SHP77 (cell line): ENCODE results near the gene GAN.
A peak's percentile ranks its signal among the peaks of the same experiment; 100 is the strongest.
"Not testable (repeated sequence)": the region's sequence is repeated elsewhere in the genome, so short reads cannot be mapped to it uniquely, and the experiment has no call there.

Experiments
- DNase-seq, 2 experiments: peaks; one replicate each; lab custom pipeline; 2025; lab: John Stamatoyannopoulos, UW

GAN gene

DNA sequence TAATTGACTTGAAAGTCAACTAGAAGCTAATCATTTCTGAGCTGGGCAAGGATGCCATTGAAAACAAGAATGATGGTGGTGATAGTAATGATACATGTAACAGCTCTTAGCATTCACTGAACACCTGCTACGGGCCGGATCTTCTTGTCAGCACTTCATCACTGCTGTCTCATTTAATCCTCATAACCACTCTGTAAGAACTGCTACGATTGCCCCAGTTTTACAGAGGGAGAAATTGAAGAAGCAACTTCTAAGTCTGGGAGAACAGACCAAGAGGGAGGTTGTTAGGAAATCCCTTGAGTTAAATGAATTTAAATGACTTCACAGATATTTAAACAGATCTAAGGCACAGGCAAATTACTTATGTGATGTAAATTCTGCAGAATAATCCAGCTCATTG lies 7.0 kb upstream of the GAN start:
- no peak for DNase-seq

GRCh38 chr16:81310045-81310644 lies 4.6 kb upstream of the GAN start:
- DNase-seq: no peak

- DNase-seq: no peak
Observed at GRCh38 chr16:81311762-81312161, 3.0 kb upstream of the GAN start.

GRCh38 chr16:81313701-81314602 lies 810 bp upstream of the GAN start:
- peak in 1 of 2 experiments; percentile 15 for DNase-seq

- DNase-seq: peak in 1 of 2 experiments; percentile 43
Observed at GRCh38 chr16:81315271-81316175, 761 bp downstream of the GAN start.

DNA sequence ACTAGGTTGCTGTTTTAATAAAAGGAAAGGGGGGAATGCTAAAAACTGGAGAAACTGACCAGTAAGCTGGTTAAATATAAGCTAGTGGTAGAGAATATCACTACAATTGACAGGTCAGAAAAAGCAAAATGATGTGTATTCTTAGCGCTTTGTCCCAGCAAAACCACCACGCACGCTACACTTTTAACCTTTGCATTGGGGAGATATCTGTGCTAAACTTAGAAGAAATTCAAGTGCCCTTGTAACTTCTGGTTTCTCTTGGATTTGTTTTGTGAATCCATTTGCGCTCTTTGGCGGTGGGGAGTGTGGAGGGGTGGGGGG lies 1.4 kb downstream of the GAN start:
- no peak for DNase-seq

GRCh38 chr16:81318711-81319110 lies 3.9 kb downstream of the GAN start:
- no peak for DNase-seq

DNA sequence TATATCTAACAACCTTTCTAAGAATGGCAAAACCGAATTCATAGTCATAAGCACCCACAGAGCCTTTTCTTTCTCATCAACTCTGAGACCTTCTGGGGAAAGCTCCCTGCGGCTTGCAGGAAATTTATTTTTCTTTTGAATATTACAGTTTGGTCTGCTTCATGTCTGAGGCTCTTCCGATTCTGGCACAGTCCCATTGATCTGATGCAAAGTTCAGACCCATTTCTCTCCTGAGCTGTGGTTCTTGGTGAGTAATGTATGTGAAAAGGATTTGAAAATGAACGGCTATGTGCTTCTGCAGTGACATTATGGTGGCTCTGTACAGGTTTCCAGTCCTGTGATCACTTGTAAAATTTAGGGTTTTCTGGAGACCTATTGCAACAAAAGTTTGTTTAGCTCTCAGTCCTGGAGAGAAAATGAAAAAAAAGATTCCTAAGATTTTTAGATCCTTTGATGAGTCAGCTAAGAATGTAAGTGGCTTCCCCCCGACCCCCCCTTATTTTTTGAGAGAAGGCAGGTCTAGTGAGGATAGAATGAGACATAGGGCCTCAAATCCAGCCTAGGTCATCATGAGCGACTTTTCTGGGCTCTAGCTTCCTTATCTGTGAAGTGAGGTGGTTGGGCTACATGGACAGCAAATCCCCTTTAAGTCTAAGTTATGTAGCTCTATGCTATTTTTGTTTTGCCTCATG lies 4.6 kb downstream of the GAN start:
- DNase-seq: no peak

DNA sequence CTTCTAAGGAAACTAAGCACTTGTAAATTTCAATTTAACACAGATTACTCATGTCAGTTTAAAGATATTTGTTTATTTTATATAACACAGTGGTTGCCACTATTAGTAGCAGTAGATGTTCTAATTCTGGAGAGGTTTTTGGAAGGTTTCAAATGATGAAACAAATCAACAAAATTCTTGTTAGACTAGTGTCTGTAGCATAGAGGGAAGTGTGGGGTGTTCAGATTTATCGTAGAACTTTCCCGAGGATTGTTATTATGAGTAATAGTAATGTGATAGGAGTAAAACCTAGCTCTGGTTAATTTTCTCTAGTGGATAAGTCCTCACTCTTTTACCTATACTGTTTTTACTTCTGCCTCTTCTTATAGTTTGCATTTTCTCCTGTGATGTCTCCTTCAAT lies 6.3 kb downstream of the GAN start:
- DNase-seq: no peak

DNA sequence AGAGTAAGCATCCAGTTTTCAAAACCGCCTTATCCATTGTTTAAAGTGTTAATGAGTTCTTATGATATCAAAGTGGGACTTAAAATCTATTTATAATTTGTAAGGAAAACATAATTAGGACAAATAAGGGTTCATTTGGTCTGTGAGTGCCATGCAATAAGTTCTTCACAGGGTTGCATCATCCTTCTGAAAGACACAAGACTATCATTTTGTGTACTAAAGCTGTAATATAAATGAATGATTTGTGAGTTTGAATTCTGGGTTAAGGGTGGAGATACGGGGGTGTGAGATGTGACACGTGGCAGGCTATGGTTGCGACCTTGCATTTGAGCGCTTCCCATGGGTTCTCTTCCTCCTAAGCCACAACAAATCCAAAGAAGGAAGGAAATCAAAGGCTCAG lies 6.8 kb downstream of the GAN start:
- DNase-seq: no peak

DNA sequence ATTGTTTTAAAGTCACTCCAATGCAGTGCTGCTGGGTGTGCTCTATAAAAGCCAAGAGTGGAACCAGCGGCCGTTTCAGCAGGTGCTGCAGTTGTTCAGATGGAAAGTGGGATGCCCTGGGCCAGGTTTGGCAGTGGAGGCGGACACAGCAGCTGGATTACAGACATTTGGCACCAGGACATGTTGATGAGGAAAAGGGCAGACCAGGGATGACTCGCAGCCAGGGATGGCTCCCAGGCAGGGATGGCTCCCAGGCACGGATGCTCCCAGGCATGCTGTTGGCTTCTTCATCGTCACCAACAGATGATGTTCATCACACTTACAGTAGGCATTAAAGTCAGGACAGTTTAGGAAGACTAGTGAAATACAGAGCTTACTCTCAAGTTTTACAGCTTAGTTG lies 10.0 kb downstream of the GAN start:
- DNase-seq: no peak

DNA sequence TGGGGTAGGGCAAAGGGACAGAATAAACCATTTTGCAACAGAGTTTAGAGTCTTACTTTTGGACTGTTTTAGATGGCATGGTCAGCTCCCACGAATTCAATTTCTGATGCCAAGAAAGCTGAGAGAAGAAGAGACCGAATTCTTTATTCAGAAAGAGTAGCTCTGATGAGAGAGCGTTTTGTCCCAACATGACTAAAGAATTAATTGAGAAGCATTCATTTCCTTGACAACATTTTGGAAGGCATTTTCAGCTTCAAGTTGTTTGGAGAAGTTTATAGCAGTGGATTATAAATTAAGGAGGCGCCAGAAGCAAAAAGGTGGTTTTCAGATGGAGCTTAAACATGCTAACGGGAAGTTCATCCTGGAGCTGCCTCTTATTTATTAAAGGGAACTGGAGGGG lies 12.2 kb downstream of the GAN start:
- no peak for DNase-seq

GRCh38 chr16:81327447-81328196 lies 12.9 kb downstream of the GAN start:
- DNase-seq: no peak

DNA sequence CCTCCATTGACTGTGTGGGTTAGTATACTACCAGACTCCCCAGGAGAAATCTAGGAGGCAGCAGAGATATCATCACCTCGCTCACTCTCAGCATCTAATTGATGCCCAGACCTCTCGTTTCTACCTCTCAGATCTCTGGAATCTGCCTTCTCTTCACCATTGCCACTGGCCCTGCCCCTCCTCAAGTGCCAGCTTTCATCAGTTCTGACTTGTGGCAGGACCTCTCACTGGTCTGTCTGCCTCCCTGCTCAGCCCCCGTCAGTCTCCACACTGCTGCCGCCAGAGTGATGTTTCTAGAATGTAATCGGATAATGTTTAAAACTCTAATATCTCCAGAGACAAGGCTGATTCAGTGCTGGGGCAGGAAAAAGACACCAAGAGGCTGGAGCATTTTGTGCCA lies 15.2 kb downstream of the GAN start:
- no peak for DNase-seq

DNA sequence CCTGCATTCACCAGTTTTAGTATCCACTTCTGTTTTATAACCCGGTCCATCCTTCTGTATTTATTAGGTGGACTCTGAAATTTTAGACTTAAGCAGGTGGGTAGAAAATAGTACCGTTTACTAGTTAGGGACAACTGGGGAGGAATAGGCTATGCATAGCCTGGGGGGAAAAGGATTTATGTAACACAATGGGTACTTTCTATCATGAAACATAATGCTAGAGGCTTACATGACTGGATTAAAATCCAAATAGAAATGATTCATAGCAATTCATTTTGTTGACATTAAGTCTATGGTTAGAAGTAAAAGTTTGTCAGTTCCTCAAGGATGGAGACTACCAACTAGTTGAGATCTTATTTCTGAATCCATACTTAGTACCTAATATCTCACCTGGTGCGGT lies 18.6 kb downstream of the GAN start:
- no peak for DNase-seq

GRCh38 chr16:81335669-81336068 lies 20.9 kb downstream of the GAN start:
- no peak for DNase-seq

- DNase-seq: no peak
Observed at GRCh38 chr16:81337097-81337496, 22.3 kb downstream of the GAN start.

GRCh38 chr16:81345172-81345571 lies 30.4 kb downstream of the GAN start:
- DNase-seq: not testable (repeated sequence)

- no peak for DNase-seq
Observed at GRCh38 chr16:81347425-81347824, 32.7 kb downstream of the GAN start.

- no peak for DNase-seq
Observed at GRCh38 chr16:81349608-81350305, 35.0 kb downstream of the GAN start.

DNA sequence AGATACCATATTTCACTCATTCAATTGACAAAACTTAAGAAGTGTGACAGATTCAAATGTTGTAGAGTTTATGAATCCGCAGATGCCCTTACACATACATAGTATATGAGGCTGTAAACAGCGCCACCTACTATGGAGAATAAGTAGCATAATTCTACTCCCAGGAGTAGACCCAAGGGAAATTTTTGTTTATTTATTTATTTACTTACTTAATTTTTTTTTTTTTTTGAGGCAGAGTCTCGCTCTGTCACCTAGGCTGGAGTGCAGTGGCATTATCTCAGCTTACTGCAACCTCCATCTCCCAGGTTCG lies 35.5 kb downstream of the GAN start:
- no peak for DNase-seq
